LNCaP clone FGC (cell line): ENCODE data around the gene MLH1.

Source experiments
- DNase-seq: peaks from one replicate; pipeline ENCODE4 v3.0.0-alpha.2; 2011; ENCODE audit warnings: low read depth
- H3K4me3 ChIP-seq: 2 replicates; pipeline ENCODE4 v1.5.1; 2011; ENCODE audit warnings: mild to moderate bottlenecking, low read depth, low read length, control low read depth
- CTCF ChIP-seq: IDR thresholded peaks from 2 replicates; pipeline ENCODE4 v1.5.1; 2012; ENCODE audit warnings: mild to moderate bottlenecking; ENCODE audit not compliant: control insufficient read depth, insufficient read depth; ENCODE audit errors: extremely low read depth

Gene MLH1

GRCh38 chr3:37096288-37096687 is 103.0 kb downstream of the MLH1 start:
- H3K4me3 ChIP-seq: no peak overlapping the region
- DNase-seq: no peak
- TF ChIP-seq CTCF: no peak

GRCh38 chr3:37096975-37097374 is 103.7 kb downstream of the MLH1 start:
- no peak for DNase-seq
- TF ChIP-seq CTCF: no peak
- no peak overlapping the region for H3K4me3 ChIP-seq

GRCh38 chr3:37097776-37098175 is 104.5 kb downstream of the MLH1 start:
- H3K4me3 ChIP-seq: no peak overlapping the region
- no peak for TF ChIP-seq CTCF
- no peak for DNase-seq

GRCh38 chr3:37098884-37099283 is 105.6 kb downstream of the MLH1 start:
- TF ChIP-seq CTCF: no peak
- DNase-seq: no peak
- H3K4me3 ChIP-seq: no peak overlapping the region

GRCh38 chr3:37099469-37099868 is 106.2 kb downstream of the MLH1 start:
- no peak for DNase-seq
- TF ChIP-seq CTCF: no peak
- H3K4me3 ChIP-seq: no peak overlapping the region

- no peak for TF ChIP-seq CTCF
- H3K4me3 ChIP-seq: no peak overlapping the region
Measured at GRCh38 chr3:37100411-37100810, 107.1 kb downstream of the MLH1 start.

More at GRCh38 chr3:37100411-37100810, 107.1 kb downstream of the MLH1 start:
- DNase-seq: no peak
